Mesothelial cell of epicardium (in vitro differentiated cells): ENCODE measurements around the gene TBC1D8. TPM values are rescaled to one million over a fixed set of nuclear protein-coding genes. Genes with fewer than 3 reads are reported as not detected.

Source experiments
- DNase-seq, 2 experiments: peaks; one replicate each; pipeline ENCODE4 v3.0.0; 2021; ENCODE audit warnings: low spot score in 2 of 2; ENCODE audit not compliant: unreplicated experiment in 2 of 2
- H3K27ac Mint-ChIP-seq: 2 replicates; pipeline ENCODE4 v1.8.0; 2021; ENCODE audit warnings: mixed read lengths
- H3K27me3 Mint-ChIP-seq: 2 replicates; pipeline ENCODE4 v1.8.0; 2021; ENCODE audit warnings: low read depth, mixed read lengths
- H3K36me3 Mint-ChIP-seq: 2 replicates; pipeline ENCODE4 v1.8.0; 2021; ENCODE audit warnings: mixed read lengths
- H3K4me1 Mint-ChIP-seq: 2 replicates; pipeline ENCODE4 v1.8.0; 2021; ENCODE audit warnings: mixed read lengths
- H3K4me3 Mint-ChIP-seq: 2 replicates; pipeline ENCODE4 v1.8.0; 2021; ENCODE audit warnings: mild to moderate bottlenecking, moderate library complexity, mixed read lengths
- H3K9me3 Mint-ChIP-seq: 2 replicates; pipeline ENCODE4 v1.8.0; 2021; ENCODE audit warnings: mixed read lengths
- total RNA-seq: library from RNA; stranded (reverse); gene quantifications from 3 replicates; pipeline ENCODE4 v1.2.1, GENCODE V29; 2021
- TF ChIP-seq, protein P1 (sequence below): fragments of 200-600 bp; sonication (generic); IDR thresholded peaks from one replicate; pipeline ENCODE4 v1.5.0; 2021; ENCODE audit warnings: antibody characterized with exemption; ENCODE audit not compliant: unreplicated experiment

Gene TBC1D8
- total RNA-seq, 1 donor from 2014 or later: 12.7 TPM

- DNase-seq: no peak
- Mint-ChIP-seq H3K36me3 (peaks cover 5% of the 10 kb centered on the region), H3K27ac (no peak overlapping the region), H3K27me3 (no peaks in the 10 kb centered on the region), H3K9me3 (no peaks in the 10 kb centered on the region), H3K4me3 (no peak overlapping the region), H3K4me1 (peaks cover 27% of the 10 kb centered on the region)
- TF ChIP-seq, protein P1, sequence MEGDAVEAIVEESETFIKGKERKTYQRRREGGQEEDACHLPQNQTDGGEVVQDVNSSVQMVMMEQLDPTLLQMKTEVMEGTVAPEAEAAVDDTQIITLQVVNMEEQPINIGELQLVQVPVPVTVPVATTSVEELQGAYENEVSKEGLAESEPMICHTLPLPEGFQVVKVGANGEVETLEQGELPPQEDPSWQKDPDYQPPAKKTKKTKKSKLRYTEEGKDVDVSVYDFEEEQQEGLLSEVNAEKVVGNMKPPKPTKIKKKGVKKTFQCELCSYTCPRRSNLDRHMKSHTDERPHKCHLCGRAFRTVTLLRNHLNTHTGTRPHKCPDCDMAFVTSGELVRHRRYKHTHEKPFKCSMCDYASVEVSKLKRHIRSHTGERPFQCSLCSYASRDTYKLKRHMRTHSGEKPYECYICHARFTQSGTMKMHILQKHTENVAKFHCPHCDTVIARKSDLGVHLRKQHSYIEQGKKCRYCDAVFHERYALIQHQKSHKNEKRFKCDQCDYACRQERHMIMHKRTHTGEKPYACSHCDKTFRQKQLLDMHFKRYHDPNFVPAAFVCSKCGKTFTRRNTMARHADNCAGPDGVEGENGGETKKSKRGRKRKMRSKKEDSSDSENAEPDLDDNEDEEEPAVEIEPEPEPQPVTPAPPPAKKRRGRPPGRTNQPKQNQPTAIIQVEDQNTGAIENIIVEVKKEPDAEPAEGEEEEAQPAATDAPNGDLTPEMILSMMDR: no peak
Measured at GRCh38 chr2:101064505-101064867, 86.7 kb downstream of the TBC1D8 start.

- H3K4me1 Mint-ChIP-seq: peaks cover 27% of the 10 kb centered on the region
- no peak overlapping the region for H3K4me3 Mint-ChIP-seq
- peaks cover 5% of the 10 kb centered on the region for H3K36me3 Mint-ChIP-seq
- no peak for DNase-seq
- H3K27ac Mint-ChIP-seq: peak overlapping the region; percentile 13
- no peaks in the 10 kb centered on the region for H3K27me3 Mint-ChIP-seq
- TF ChIP-seq, protein P1: no peak
- H3K9me3 Mint-ChIP-seq: no peaks in the 10 kb centered on the region
Measured at GRCh38 chr2:101064125-101064502, 87.1 kb downstream of the TBC1D8 start.

DNA sequence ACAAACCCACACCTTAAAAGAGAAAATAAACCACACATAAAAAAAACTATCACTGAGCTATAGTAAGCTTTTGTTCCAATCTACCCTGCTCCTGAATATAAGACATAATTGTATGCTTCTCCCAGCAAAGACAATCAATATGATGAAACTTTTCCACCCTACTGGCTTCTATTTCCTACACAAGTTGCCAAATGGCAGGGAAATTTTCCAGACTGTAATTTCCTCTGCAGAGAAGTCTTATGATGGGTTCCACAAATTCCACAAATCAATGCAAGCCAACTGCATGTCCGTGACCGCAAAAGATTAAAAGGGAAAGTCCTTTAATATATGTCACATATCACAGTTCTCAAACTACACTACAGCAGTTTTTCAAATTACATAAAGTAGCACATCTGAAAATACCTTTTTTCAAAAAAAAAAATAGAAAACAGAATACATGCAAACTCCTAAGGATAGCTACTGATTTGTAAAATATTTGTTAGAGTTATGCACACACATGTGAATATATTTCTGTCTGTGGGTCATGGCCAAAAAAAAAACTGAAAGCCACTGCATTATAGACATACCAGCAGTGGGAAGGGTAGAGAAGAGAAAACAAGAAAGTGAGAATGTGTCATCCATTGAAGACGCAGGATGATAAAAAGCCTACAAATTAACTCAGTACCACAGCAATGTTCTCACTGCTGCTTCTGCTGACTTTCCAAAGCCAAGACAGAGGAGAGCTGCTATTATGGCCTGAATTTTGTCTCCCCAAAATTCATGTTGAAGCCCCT, 87.6 kb downstream of the TBC1D8 start:
- TF ChIP-seq, protein P1: no peak
- Mint-ChIP-seq H3K9me3 (no peaks in the 10 kb centered on the region), H3K27ac (peak overlapping the region; percentile 39), H3K4me3 (no peak overlapping the region), H3K27me3 (no peaks in the 10 kb centered on the region), H3K4me1 (peaks cover 27% of the 10 kb centered on the region), H3K36me3 (peaks cover 5% of the 10 kb centered on the region)
- no peak for DNase-seq

- peaks cover 4% of the 10 kb centered on the region for H3K4me1 Mint-ChIP-seq
- no peaks in the 10 kb centered on the region for H3K27me3 Mint-ChIP-seq
- no peak for DNase-seq
- H3K9me3 Mint-ChIP-seq: no peaks in the 10 kb centered on the region
- peaks cover 20% of the 10 kb centered on the region for H3K36me3 Mint-ChIP-seq
- H3K27ac Mint-ChIP-seq: no peak overlapping the region
- TF ChIP-seq, protein P1: no peak
- no peak overlapping the region for H3K4me3 Mint-ChIP-seq
Measured at GRCh38 chr2:101058386-101058785, 92.8 kb downstream of the TBC1D8 start.

DNA sequence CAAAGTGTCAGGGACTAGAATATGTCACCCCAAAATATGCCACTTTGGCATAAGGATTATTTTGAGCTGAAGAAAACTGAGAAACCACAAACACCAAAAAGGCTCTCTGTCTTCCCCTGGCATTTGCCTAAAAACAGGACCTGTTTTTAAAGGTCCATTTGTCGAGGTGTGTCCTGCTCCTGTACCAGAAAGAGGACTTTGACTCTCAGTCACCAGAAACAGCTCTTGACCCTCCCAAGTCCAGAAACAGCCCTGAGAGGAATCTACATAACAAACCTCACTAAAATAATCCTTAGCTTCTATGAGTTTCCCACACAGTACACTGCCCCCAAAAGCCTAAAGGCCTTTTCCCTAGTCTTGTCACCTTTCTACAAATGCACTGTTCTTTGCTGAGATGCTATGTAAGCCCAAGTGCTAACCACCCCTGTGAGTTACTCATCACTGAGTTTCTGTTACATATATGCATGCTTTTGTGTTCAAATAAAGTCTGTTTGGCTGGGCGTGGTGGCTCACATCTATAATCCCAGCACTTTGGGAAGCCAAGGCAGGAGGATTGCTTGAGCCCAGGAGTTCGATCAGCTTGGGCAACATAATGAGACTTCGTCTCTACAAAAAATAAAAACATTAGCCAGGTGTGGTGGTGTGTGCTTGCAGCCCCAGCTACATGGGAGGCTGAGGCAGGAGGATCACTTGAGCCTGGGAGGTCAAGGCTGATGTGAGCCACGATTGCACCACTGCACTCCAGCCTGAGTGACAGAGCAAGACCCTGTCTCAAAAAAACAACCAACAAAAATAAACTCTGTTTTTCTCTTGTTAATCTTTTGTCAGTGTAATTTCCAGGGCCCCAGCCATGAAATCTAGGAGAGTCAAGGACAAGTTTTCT, 93.9 kb downstream of the TBC1D8 start:
- H3K27ac Mint-ChIP-seq: no peak overlapping the region
- peaks cover 20% of the 10 kb centered on the region for H3K36me3 Mint-ChIP-seq
- H3K27me3 Mint-ChIP-seq: no peaks in the 10 kb centered on the region
- H3K9me3 Mint-ChIP-seq: no peaks in the 10 kb centered on the region
- TF ChIP-seq, protein P1: no peak
- no peaks in the 10 kb centered on the region for H3K4me1 Mint-ChIP-seq
- H3K4me3 Mint-ChIP-seq: no peak overlapping the region
- no peak for DNase-seq
